ENCODE measurements around the gene NGEF.

Gene NGEF

DNA sequence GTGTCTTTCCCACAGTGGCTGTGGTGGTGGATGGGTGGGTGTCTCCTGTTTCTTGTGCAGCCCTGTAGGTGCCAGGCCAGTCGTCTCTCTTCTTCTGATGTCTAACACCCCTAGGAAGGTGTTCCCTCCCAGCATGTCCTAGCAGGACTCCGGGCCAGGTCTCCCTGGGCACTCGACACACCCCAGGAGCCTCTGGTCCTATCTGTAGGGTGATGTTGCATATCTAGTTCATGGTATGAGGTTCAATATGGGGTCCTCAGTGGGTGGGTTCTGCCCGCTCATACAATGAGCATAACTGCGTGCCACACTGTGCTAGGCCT lies 14.4 kb downstream of the NGEF start:
- no peak overlapping the region for H3K4me3 ChIP-seq (ENCODE audit: low read length)
- DNase-seq (ENCODE audit: low read depth) = no peak
- TF ChIP-seq, protein P1, sequence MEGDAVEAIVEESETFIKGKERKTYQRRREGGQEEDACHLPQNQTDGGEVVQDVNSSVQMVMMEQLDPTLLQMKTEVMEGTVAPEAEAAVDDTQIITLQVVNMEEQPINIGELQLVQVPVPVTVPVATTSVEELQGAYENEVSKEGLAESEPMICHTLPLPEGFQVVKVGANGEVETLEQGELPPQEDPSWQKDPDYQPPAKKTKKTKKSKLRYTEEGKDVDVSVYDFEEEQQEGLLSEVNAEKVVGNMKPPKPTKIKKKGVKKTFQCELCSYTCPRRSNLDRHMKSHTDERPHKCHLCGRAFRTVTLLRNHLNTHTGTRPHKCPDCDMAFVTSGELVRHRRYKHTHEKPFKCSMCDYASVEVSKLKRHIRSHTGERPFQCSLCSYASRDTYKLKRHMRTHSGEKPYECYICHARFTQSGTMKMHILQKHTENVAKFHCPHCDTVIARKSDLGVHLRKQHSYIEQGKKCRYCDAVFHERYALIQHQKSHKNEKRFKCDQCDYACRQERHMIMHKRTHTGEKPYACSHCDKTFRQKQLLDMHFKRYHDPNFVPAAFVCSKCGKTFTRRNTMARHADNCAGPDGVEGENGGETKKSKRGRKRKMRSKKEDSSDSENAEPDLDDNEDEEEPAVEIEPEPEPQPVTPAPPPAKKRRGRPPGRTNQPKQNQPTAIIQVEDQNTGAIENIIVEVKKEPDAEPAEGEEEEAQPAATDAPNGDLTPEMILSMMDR (IDR thresholded peaks at IDR 0.05; ENCODE audit: insufficient read depth, low read depth, low read length, missing control alignments) = no peak

GRCh38 chr2:232997749-232998665 lies 15.0 kb downstream of the NGEF start:
- TF ChIP-seq, protein P1 (IDR thresholded peaks at IDR 0.05; ENCODE audit: insufficient read depth, low read depth, low read length, missing control alignments) = no peak
- H3K4me3 ChIP-seq (ENCODE audit: low read length) = no peak overlapping the region
- DNase-seq (ENCODE audit: low read depth) = no peak

DNA sequence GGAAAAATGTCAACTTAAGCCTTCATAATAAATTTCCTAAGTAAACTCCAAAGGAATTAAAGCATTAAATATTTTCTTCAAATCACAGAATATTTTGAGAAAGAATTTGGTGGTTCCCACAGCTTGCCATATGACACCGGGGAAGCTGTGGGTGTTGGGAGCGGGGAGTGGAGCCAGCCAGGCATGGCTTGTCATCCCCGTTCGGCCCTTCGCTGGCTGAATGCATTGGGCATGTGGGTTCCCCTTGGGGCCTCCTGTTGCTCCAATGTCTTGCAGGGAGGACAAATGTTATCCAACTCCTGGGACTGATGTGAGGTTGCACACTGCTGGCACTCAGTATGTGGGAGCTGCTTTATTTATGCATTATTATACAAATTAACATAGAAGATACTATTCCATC lies 18.6 kb downstream of the NGEF start:
- TF ChIP-seq, protein P1 (IDR thresholded peaks at IDR 0.05; ENCODE audit: insufficient read depth, low read depth, low read length, missing control alignments) = no peak
- DNase-seq (ENCODE audit: low read depth) = no peak
- no peak overlapping the region for H3K4me3 ChIP-seq (ENCODE audit: low read length)

DNA sequence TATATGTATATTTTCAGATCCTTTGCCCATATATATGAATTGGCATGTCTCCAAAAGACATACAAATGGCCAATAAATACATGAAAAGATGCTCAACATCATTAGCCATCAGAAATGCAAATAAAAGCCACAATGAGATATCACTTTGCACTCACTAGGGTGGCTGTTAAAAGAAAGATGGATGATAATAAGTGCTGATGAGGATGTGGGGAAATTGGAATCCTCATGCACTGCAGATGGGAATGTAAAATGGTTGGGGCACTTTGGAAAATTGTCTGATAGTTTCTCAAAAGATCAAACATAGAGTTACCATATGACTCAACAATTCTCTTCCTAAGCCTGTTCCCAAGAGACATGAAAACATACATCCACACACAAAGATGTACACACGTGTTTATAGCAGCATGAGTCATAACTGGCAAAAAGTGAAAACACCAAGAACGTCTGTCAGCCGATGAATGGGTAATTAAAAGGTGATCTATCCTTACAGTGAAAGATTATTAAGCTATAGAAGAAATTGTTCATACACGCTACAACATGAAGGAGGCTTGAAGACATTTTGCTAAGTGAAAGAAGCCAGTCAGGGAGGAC lies 19.7 kb downstream of the NGEF start:
- H3K4me3 ChIP-seq (ENCODE audit: low read length) = no peak overlapping the region
- TF ChIP-seq, protein P1 (IDR thresholded peaks at IDR 0.05; ENCODE audit: insufficient read depth, low read depth, low read length, missing control alignments) = no peak
- peak; percentile 40 for DNase-seq (ENCODE audit: low read depth)

- no peak overlapping the region for H3K4me3 ChIP-seq (ENCODE audit: low read length)
- DNase-seq (ENCODE audit: low read depth) = no peak
- TF ChIP-seq, protein P1 (IDR thresholded peaks at IDR 0.05; ENCODE audit: insufficient read depth, low read depth, low read length, missing control alignments) = no peak
Observed at GRCh38 chr2:232986155-232986554, 26.9 kb downstream of the NGEF start.

DNA sequence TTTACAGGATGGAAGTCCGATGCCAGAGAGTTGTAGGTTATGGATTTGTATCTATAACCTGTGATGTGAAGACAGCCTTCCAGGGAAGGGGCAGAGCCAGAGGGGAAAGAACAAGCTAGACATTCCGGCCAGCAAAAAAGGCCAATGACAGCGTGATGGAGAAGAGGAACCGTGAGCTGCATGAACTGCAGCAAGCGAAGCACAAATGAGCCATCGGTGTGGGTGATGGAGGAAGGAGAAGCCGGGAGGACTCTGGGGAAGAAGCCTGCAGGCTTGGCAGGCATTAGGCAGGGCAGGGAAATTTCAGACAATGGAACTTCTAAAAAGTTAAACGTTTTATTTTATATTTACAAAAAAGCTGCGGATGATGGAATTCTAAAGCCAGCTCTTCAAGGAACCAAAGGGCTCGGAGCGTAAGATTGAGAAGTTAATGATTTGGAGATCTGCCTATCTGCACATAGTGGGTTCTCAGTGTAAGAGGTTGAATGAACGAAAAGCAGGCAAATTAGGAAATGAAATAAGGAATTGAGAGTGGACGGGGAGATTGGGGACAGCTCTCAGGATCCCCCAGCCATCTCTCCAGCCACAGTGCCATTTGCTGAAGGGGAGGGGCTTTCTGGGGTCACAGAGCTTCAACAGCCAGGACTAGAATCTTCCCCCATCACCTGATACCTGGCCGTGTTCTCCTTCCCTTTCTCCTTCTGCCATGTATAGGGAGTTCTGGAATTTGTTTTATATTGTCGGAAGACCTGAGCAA lies 28.4 kb downstream of the NGEF start:
- no peak for DNase-seq (ENCODE audit: low read depth)
- TF ChIP-seq, protein P1 (IDR thresholded peaks at IDR 0.05; ENCODE audit: insufficient read depth, low read depth, low read length, missing control alignments) = no peak
- no peak overlapping the region for H3K4me3 ChIP-seq (ENCODE audit: low read length)
